ENCODE data around the gene DSG1.

DSG1 gene

GRCh38 chr18:31403409-31403808, 85.4 kb downstream of the DSG1 start:
- no peak for DNase-seq
- intact Hi-C loops (cut with DNase I): no loop called here
